Measurements from ENCODE around the gene DOCK9. TPM values are rescaled to one million over a fixed set of nuclear protein-coding genes. Genes with fewer than 3 reads are reported as not detected.

Gene DOCK9
- polyA plus RNA-seq, 1 experiment = 14.5 TPM

DNA sequence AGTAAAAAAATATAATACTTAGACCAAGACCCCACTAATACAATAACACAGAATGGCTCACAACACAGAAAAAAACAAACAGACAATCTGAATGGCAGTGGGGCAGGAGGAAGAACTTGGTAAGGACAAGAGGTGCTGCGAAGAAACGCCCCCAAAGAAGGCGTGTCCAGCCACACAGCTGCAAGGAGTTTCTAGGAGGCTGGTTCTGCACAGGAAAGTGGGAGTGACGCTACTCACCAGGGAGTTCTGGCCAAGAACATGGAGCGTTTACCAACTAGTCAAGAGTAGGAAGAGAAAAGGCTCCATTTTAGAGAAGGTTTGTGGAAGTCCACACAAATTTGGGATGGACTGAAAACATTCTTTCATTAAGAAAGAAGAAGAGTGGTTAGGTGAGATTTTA, 130.1 kb downstream of the DOCK9 start:
- Histone ChIP-seq H3K36me3 (ENCODE audit: control insufficient read depth, insufficient read depth, low read length) (0 out of 2 replicates have a peak, but pooled peaks cover 1% of the 10 kb centered on the region), H3K27me3 (ENCODE audit: control insufficient read depth, insufficient read depth, low read length) (no peaks in the 10 kb centered on the region), H3K4me3 (ENCODE audit: low read depth, low read length) (no peak overlapping the region)
- no peak for DNase-seq (ENCODE audit: low read depth)
- CTCF ChIA-PET = no interaction called here
- POLR2A ChIA-PET = no interaction called here
- TF ChIP-seq, protein P1, sequence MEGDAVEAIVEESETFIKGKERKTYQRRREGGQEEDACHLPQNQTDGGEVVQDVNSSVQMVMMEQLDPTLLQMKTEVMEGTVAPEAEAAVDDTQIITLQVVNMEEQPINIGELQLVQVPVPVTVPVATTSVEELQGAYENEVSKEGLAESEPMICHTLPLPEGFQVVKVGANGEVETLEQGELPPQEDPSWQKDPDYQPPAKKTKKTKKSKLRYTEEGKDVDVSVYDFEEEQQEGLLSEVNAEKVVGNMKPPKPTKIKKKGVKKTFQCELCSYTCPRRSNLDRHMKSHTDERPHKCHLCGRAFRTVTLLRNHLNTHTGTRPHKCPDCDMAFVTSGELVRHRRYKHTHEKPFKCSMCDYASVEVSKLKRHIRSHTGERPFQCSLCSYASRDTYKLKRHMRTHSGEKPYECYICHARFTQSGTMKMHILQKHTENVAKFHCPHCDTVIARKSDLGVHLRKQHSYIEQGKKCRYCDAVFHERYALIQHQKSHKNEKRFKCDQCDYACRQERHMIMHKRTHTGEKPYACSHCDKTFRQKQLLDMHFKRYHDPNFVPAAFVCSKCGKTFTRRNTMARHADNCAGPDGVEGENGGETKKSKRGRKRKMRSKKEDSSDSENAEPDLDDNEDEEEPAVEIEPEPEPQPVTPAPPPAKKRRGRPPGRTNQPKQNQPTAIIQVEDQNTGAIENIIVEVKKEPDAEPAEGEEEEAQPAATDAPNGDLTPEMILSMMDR (IDR thresholded peaks at IDR 0.05; ENCODE audit: insufficient read depth, low read depth, low read length) = no peak

DNA sequence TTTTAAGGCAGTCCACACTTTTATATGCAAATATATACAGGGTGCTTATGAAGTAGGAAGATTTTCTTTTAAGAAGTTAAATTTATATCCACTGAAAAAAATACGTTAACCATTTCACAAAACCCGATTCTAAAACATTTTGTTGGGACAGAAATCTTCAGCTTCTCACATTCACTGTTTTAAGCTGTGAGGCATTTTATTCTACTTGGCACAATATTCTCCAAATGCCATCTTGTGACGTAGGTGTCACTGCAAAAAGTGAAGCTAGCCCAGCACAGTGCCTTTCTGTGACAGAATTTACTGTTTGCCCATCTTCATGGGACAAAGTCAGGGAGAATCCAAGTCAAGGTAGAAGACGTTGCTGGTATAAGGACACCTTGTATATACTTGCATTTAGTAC, 130.9 kb downstream of the DOCK9 start:
- no peak for DNase-seq (ENCODE audit: low read depth)
- TF ChIP-seq, protein P1 (IDR thresholded peaks at IDR 0.05; ENCODE audit: insufficient read depth, low read depth, low read length) = no peak
- no peak overlapping the region for H3K4me3 ChIP-seq (ENCODE audit: low read depth, low read length)
- ChIA-PET CTCF (interaction anchor here (1.4 kb wide), 1 partner anchor 187 kb away, joined by 4 read pairs; no protein-coding TSS in a partner anchor), POLR2A (no interaction called here)
- H3K36me3 ChIP-seq (ENCODE audit: control insufficient read depth, insufficient read depth, low read length) = 0 out of 2 replicates have a peak, but pooled peaks cover 1% of the 10 kb centered on the region
- H3K27me3 ChIP-seq (ENCODE audit: control insufficient read depth, insufficient read depth, low read length) = no peaks in the 10 kb centered on the region

DNA sequence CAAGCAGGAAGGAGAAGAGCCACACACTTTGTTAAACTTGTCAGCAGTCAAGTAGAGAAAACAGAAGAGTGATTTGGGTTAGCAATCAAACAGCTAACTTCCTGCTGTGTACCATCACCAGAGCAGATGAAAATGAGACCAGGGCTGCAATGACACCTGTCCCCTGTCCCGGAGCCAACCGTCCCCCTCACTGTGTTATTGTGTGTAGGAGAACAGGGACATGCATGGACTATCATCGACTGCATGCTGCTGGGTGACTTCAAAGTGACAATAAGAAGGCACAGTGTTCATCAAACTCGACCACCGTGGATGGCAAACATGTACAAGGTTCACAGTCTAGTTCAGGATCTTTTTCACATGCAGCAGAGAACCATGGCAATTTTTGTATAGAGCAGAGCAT, 131.3 kb downstream of the DOCK9 start:
- CTCF ChIA-PET = interaction anchor here (1.4 kb wide), 1 partner anchor 187 kb away, joined by 4 read pairs; no protein-coding TSS in a partner anchor
- TF ChIP-seq, protein P1 (IDR thresholded peaks at IDR 0.05; ENCODE audit: insufficient read depth, low read depth, low read length) = no peak
- DNase-seq (ENCODE audit: low read depth) = no peak
- no peaks in the 10 kb centered on the region for H3K27me3 ChIP-seq (ENCODE audit: control insufficient read depth, insufficient read depth, low read length)
- 0 out of 2 replicates have a peak, but pooled peaks cover 1% of the 10 kb centered on the region for H3K36me3 ChIP-seq (ENCODE audit: control insufficient read depth, insufficient read depth, low read length)
- POLR2A ChIA-PET = no interaction called here
- no peak overlapping the region for H3K4me3 ChIP-seq (ENCODE audit: low read depth, low read length)

DNA sequence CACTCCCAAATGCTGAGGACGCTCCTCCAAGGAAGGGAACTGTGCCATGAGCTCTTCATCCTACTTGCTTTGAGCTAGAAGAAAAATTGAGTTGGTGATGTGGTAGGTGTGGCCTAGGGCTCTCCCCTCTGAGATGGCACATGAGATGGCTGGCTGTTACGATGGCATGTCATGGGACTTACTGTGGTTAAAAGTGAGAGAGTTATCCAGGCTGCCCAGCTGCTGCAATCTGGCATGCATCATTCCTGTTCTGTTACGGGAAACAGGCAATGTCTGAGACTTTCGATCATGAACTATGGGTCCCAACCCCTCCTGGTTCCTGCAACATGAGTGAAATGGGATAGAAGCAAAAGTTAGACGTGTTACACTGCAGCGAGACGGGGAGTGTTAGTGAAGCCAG, 132.1 kb downstream of the DOCK9 start:
- H3K4me3 ChIP-seq (ENCODE audit: low read depth, low read length) = no peak overlapping the region
- ChIA-PET POLR2A (no interaction called here), CTCF (interaction anchor here (0.8 to 1.4 kb wide), 2 partner anchors 164 to 188 kb away, joined by 3 to 4 read pairs; no protein-coding TSS in a partner anchor)
- H3K36me3 ChIP-seq (ENCODE audit: control insufficient read depth, insufficient read depth, low read length) = 0 out of 2 replicates have a peak, but pooled peaks cover 1% of the 10 kb centered on the region
- TF ChIP-seq, protein P1 (IDR thresholded peaks at IDR 0.05; ENCODE audit: insufficient read depth, low read depth, low read length) = no peak
- no peak for DNase-seq (ENCODE audit: low read depth)
- no peaks in the 10 kb centered on the region for H3K27me3 ChIP-seq (ENCODE audit: control insufficient read depth, insufficient read depth, low read length)

DNA sequence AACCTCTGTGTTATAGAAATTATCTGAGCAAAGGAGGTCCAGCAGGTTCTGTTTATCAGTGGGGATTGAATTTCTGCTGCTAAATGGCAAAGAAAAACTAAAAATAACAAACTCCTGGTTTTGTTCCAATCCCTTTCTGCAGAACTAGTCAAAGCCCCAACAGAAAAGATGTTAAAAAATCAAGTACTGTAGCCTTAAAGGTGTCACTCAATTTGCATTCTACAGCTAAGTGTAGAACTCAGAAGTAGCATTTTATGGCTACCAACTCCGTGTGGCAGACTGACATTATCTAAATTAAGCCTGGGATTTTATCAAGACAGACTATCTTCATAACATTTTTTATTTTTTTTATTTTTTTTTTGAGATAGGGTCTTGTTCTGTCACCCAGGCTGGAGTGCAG, 133.8 kb downstream of the DOCK9 start:
- Histone ChIP-seq H3K27me3 (ENCODE audit: control insufficient read depth, insufficient read depth, low read length) (no peaks in the 10 kb centered on the region), H3K4me3 (ENCODE audit: low read depth, low read length) (no peak overlapping the region), H3K36me3 (ENCODE audit: control insufficient read depth, insufficient read depth, low read length) (no peaks in the 10 kb centered on the region)
- ChIA-PET POLR2A (no interaction called here), CTCF (interaction anchor here (0.7 to 3.8 kb wide), 6 partner anchors 9 to 399 kb away, joined by 3 to 25 read pairs (median 4); no protein-coding TSS in a partner anchor)
- TF ChIP-seq, protein P1 (IDR thresholded peaks at IDR 0.05; ENCODE audit: insufficient read depth, low read depth, low read length) = no peak
- DNase-seq (ENCODE audit: low read depth) = no peak

Measured in BJ (cell line).